Ishikawa (cell line): ENCODE measurements around the gene VTCN1.

Source experiments
- CEBPB ChIP-seq: IDR thresholded peaks from 2 replicates; pipeline ENCODE4 v1.6.1; 2012
- EGR1 ChIP-seq: IDR thresholded peaks from 2 replicates; pipeline ENCODE4 v1.6.1; 2012
- EP300 ChIP-seq: IDR thresholded peaks from 2 replicates; pipeline ENCODE4 v1.6.1; 2012; ENCODE audit warnings: borderline replicate concordance
- FOXM1 ChIP-seq: IDR thresholded peaks from 2 replicates; pipeline ENCODE4 v1.6.1; 2012; ENCODE audit warnings: low read depth, borderline replicate concordance
- RAD21 ChIP-seq: IDR thresholded peaks from 2 replicates; pipeline ENCODE4 v1.6.1; 2012; ENCODE audit warnings: low read depth
- TAF1 ChIP-seq: IDR thresholded peaks from 2 replicates; pipeline ENCODE4 v1.6.1; 2012; ENCODE audit warnings: low read depth, mild to moderate bottlenecking
- TCF12 ChIP-seq: IDR thresholded peaks from 2 replicates; pipeline ENCODE4 v1.6.1; 2012; ENCODE audit warnings: low read depth
- YY1 ChIP-seq: IDR thresholded peaks from 2 replicates; pipeline ENCODE4 v1.6.1; 2012; ENCODE audit warnings: low read depth
- ZBTB7A ChIP-seq: IDR thresholded peaks from 2 replicates; pipeline ENCODE4 v1.6.1; 2012; ENCODE audit warnings: low read depth
- TF ChIP-seq, protein P1 (sequence below): IDR thresholded peaks from 2 replicates; pipeline ENCODE4 v1.6.1; 2012; ENCODE audit warnings: low read depth, mild to moderate bottlenecking
- TF ChIP-seq, protein P2 (sequence below): IDR thresholded peaks from 2 replicates; pipeline ENCODE4 v1.6.1; 2012

DNA sequence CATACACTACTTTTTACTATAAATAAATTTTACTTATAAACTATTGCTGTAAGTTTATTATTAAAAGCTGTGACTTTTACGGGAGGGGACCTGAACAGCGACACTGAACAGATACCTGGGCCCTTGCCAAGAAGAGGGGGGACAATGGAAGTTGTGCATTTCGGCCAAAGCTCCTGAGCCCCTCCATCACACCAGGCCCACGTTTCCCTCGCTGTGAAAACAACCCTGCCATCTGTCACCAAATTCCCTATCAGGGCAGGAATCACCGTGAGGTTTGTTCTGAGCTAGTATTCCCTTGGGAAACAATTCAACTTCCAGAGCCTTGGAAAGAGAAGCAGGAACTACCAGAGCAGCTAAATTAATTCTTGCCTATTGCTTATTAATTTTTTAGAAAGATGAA is 37.0 kb downstream of the VTCN1 start:
- no peak for TF ChIP-seq EGR1
- TF ChIP-seq TAF1, result no peak
- no peak for TF ChIP-seq EP300
- TF ChIP-seq, protein P1, sequence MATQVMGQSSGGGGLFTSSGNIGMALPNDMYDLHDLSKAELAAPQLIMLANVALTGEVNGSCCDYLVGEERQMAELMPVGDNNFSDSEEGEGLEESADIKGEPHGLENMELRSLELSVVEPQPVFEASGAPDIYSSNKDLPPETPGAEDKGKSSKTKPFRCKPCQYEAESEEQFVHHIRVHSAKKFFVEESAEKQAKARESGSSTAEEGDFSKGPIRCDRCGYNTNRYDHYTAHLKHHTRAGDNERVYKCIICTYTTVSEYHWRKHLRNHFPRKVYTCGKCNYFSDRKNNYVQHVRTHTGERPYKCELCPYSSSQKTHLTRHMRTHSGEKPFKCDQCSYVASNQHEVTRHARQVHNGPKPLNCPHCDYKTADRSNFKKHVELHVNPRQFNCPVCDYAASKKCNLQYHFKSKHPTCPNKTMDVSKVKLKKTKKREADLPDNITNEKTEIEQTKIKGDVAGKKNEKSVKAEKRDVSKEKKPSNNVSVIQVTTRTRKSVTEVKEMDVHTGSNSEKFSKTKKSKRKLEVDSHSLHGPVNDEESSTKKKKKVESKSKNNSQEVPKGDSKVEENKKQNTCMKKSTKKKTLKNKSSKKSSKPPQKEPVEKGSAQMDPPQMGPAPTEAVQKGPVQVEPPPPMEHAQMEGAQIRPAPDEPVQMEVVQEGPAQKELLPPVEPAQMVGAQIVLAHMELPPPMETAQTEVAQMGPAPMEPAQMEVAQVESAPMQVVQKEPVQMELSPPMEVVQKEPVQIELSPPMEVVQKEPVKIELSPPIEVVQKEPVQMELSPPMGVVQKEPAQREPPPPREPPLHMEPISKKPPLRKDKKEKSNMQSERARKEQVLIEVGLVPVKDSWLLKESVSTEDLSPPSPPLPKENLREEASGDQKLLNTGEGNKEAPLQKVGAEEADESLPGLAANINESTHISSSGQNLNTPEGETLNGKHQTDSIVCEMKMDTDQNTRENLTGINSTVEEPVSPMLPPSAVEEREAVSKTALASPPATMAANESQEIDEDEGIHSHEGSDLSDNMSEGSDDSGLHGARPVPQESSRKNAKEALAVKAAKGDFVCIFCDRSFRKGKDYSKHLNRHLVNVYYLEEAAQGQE, result no peak
- TF ChIP-seq TCF12, result no peak
- TF ChIP-seq CEBPB, result no peak
- TF ChIP-seq YY1, result no peak
- TF ChIP-seq, protein P2, sequence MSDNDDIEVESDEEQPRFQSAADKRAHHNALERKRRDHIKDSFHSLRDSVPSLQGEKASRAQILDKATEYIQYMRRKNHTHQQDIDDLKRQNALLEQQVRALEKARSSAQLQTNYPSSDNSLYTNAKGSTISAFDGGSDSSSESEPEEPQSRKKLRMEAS, result no peak
- no peak for TF ChIP-seq ZBTB7A
- TF ChIP-seq RAD21, result no peak
- TF ChIP-seq FOXM1, result no peak
